Hepatic stellate cell (primary cell): ENCODE data around the gene SPG7.
A peak's percentile ranks its signal among the peaks of the same experiment; 100 is the strongest.

Experiments used
- DNase-seq: peaks from one replicate; pipeline ENCODE4 v3.0.0; 2011; ENCODE audit warnings: low spot score

The SPG7 gene

DNA sequence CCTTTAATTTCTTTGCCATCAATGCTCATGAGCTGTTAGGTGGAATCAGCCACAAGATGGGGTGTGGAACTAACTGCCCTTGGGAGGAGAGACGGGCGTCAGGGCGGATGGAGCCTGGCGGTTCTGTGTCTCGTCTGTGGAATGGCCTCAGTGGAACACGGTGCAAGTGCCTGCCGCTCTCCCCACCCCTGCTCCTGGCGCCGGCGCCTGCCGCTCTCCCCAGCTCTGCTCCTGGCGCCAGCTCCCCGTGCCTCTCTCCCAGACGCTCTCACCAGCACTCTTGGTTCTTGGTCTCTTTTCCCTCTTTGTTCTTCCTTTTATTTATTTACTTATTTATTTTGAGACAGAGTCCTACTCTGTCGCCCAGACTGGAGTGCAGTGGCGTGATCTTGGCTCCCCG is 39.1 kb downstream of the SPG7 start:
- DNase-seq: no peak

GRCh38 chr16:89547860-89548259 is 39.7 kb downstream of the SPG7 start:
- no peak for DNase-seq

- no peak for DNase-seq
Observed at GRCh38 chr16:89548344-89549006, 40.3 kb downstream of the SPG7 start.

DNA sequence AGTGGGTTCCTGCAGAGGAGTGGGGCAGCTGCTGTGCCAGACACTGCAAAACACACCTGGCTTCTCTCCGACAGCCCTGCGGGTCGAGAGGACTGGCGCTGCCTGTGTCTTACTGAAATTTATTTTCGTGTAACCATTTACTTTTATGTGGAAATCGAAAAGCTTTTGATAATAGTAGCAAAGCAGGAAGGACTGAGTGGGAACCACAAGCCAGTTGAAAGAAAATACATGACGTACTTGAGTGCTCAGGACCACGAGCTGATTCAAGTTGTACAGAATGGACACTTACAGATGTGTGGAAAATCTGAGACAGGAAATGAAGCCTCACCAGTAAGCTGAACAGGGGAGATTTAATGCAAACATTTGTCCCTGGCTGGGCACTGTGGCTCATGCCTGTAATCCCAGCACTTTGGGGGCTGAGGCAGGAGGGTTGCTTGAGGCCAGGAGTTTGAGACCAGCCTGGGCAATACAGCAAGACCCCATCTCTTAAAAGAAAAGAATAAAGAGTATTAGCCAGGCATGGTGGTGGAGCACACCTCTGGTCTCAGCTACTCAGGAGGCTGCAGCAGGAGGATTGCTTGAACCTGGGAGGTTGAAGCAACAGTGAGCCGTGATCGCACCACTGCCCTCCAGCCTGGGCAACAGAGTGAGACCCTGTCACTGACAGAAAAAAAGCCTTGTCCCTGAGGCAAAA is 41.0 kb downstream of the SPG7 start:
- DNase-seq: no peak

- no peak for DNase-seq
Observed at GRCh38 chr16:89550421-89551007, 42.3 kb downstream of the SPG7 start.

DNA sequence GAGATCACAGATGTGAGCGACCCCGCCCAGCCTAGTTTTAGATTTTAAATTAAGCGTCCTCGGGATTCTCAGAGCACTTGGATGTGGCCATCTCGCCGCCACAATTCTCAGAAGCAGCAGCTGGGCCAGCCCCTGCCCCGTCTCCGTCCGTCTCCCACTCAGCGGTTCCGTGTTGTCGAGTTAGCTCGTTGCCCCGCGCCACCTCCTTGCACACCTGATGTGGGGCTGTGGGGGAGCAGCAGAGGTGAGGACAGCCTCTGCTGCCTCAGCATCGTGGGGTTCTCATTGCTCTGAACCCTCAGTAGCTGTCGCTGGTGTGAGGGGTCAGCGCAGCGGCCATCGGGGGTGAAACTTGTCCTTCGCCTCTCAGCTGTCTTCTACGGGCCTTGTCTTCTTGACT is 44.1 kb downstream of the SPG7 start:
- no peak for DNase-seq

DNA sequence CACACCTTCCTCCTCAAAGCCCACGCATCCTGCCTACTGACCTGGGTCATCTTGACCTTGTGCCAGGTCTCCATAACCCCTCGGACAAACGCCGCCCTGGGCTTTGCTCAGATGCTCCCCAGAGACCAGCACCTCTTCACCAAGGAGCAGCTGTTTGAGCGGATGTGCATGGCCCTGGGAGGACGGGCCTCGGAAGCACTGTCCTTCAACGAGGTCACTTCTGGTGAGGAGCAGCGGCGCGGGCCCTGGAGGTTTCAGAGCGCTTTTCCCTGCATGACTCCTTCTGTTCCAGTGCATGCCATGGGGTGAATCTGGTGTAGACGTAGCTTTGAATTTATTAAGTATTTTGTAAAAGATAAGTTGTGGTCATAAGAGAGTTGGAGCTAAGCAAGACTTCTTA is 44.7 kb downstream of the SPG7 start:
- DNase-seq: no peak

DNA sequence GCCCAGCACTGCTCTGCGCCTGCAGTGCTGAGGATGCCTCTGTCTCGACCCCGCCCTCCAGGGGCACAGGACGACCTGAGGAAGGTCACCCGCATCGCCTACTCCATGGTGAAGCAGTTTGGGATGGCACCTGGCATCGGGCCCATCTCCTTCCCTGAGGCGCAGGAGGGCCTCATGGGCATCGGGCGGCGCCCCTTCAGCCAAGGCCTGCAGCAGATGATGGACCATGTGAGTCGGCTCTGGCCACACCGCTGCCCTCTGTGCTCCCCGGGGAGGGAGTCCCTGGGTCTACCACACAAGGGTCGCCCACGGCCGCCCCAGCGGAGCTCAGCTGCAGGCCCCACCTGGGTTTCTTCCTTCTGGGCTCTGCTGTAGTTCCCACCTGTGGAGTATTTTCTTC is 45.5 kb downstream of the SPG7 start:
- no peak for DNase-seq

- no peak for DNase-seq
Observed at GRCh38 chr16:89554343-89554742, 46.1 kb downstream of the SPG7 start.

- no peak for DNase-seq
Observed at GRCh38 chr16:89555265-89555664, 47.1 kb downstream of the SPG7 start.

- DNase-seq: no peak
Observed at GRCh38 chr16:89555780-89556179, 47.6 kb downstream of the SPG7 start.

DNA sequence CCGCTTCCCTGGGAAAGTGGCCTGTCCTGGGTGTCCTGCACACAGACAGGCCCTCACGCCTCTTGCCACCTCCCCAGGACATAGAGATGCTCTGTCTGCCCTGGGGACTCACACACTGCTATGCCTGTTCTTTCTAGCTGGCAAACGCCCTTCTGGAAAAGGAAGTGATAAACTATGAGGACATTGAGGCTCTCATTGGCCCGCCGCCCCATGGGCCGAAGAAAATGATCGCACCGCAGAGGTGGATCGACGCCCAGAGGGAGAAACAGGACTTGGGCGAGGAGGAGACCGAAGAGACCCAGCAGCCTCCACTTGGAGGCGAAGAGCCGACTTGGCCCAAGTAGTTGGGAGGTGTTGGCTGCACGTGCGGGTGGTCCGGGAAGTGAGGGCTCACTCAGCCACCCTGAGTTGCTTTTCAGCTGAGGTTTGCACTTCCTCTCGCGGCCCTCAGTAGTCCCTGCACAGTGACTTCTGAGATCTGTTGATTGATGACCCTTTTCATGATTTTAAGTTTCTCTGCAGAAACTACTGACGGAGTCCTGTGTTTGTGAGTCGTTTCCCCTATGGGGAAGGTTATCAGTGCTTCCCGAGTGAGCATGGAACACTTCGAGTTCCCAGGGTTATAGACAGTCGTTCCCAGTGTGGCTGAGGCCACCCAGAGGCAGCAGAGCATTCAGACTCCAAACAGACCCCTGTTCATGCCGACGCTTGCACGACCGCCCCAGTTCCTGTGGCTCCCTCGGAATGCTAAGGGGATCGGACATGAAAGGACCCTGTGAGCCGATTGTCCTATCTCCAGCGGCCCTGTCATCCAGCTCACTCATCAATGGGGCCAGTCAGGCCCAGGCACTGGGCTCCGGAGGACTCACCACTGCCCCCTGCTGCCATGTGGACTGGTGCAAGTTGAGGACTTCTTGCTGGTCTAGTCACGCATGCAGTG is 48.8 kb downstream of the SPG7 start:
- DNase-seq: peak; percentile 91

DNA sequence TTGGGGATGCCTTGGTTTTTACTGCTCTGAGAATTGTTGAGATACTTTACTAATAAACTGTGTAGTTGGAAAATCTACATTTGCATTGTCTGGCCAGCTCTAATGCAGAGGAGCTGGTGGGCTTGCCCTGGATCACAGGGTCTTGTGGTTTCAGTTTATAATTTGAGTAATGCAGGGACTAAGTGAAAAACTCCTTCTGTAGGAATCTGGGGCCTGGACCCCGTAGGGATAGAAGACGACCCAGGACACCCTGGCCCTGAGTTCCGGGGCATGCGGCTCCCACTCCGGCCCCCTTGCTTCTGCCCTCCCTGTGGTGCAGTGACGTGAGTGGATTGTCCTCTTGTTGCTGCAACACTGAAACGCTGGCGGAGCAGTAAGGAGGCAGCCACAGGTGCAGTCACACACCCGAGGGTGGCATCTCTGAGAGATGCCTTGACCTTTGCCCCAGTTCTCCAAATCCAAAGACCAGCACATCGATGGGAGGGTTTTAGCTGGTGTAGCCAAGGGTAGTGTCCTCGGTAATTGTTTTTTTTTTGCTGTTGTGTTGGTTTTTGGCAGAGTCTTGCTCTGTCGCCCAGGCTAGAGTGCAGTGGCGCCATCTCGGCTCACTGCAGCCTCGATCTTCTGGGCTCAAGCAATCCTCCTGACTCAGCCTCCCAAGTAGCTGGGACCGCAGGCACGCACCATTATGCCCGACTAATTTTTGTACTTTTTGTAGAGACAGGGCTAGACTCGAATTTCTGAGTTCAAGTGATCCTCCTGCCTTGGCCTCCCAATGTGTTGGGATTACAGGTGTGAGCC is 49.7 kb downstream of the SPG7 start:
- no peak for DNase-seq

DNA sequence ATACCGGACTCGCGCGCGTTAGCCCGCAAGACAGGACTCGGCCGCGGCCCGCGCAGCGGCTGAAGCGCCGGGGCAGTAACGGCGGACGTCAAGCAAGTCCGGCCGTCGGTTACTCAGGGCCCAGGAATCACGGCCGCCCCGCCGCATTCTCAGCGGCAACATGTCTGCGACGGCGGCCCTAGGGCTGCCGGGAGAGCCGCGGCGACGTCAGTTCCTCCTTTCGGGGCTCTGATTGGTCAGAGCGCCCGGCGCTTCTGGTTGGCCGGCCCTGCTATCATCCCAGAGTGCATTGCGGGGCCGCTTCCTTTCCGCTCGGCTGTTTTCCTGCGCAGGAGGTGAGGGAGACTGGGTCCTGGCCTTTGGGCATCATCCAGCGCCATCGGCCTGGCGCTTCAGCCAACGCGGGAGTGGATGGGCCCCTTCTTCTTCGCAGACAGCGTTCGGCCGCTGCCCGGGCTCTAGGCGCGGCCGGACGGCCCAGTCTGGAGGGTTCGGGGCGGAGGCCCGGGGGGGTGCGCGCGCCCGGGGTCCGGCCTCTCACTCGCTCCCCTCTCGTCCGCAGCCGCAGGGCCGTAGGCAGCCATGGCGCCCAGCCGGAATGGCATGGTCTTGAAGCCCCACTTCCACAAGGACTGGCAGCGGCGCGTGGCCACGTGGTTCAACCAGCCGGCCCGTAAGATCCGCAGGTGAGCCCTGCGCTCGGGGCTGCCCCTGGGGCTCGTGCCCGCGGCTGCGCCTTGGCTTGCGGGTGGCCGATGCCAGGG is 52.4 kb downstream of the SPG7 start, which contains the start of gene RPL13:
Gene RPL13 (plus strand): TSS at position 305 of the 764 bp plus-strand sequence. CDS start 278 bp downstream, at position 583.
- peak; percentile 99 for DNase-seq

DNA sequence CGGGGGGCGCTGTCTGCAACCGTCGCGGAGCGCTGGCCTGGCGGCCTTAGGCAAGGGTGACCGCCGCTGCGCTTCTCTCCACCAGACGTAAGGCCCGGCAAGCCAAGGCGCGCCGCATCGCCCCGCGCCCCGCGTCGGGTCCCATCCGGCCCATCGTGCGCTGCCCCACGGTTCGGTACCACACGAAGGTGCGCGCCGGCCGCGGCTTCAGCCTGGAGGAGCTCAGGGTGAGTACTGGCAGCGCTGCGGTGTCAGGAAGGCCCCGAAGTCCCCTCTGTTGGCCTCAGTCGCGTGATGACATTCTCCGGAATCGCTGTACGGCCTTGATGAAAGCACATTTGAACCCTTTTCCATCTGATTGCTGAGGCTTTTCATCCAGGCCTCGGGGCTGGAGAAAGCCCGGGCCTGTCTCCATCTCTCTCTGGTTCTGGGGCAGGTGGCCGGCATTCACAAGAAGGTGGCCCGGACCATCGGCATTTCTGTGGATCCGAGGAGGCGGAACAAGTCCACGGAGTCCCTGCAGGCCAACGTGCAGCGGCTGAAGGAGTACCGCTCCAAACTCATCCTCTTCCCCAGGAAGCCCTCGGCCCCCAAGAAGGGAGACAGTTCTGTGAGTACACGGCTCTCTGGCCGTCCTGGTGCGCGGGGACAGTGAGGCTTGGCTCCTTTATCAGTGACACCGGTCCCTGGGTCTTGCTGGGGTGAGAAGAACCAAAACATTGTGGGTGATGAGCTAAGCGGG is 53.1 kb downstream of the SPG7 start:
- no peak for DNase-seq

DNA sequence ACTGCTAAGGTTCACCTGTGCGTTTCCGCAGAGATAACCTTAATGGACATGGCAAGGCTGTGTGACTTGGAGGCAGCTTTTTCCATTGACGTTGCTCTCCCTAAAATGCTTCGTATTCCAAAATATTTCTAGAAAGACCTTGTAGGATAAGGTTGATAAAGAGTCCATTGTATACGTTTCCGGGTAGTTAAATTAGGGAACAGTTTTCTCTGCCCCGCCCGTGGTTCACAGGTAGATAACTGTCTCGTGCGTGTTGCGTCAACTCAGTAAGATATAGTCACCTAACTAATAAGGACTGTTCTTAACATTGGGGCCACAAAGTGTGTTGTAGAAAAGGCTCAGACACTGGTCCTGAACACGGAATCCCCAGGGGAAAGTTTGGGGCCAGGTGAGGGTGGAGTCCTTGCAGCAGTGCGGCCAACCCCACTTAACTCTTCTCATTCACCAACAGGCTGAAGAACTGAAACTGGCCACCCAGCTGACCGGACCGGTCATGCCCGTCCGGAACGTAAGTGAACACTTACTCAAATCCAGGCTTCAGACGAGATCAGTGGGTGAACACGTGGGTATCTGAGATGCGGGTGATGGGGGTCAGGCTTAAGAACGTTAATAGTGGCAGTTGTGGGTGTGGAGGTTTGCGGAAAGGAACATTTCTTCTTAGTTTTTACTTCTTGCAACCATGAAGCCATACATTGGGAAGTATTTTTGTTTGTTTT is 53.8 kb downstream of the SPG7 start:
- DNase-seq: no peak

- DNase-seq: no peak
Observed at GRCh38 chr16:89562939-89563338, 54.7 kb downstream of the SPG7 start.

DNA sequence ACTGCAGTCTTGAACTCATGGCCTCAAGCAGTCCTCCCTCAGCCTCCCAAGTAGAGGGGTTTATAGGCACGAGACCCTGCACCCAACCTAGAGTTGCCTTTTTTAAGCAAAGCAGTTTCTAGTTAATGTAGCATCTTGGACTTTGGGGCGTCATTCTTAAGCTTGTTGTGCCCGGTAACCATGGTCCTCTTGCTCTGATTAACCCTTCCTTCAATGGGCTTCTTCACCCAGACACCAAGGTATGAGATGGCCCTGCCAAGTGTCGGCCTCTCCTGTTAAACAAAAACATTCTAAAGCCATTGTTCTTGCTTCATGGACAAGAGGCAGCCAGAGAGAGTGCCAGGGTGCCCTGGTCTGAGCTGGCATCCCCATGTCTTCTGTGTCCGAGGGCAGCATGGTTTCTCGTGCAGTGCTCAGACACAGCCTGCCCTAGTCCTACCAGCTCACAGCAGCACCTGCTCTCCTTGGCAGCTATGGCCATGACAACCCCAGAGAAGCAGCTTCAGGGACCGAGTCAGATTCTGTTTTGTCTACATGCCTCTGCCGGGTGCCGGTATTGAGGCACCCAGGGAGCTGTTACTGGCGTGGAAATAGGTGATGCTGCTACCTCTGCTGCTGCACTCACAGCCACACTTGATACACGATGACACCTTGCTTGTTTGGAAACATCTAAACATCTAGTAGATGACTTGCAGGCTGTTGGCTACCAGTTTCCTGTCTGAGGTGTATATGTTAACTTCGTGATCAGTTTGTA is 55.6 kb downstream of the SPG7 start:
- DNase-seq: no peak
